Endothelial cell of umbilical vein (primary cell): Measurements from ENCODE around the gene SCN5A. TPM values are rescaled to one million over a fixed set of nuclear protein-coding genes. Genes with fewer than 3 reads are reported as not detected.

Source experiments
- BruUV-seq: library from RNA; stranded (reverse); fragments of 400-500 nt; replicated peaks from 2 replicates; lab custom pipeline; 2021; lab: Mats Ljungman, UMichigan
- CTCF ChIA-PET: fragments of 300-600, 350-600 bp; sonication (Branson Sonifier 250); formaldehyde crosslinking; loops from one replicate; lab custom pipeline; 2021; ENCODE audit warnings: antibody characterized with exemption, inconsistent platforms; lab: Charles Lee
- POLR2A ChIA-PET: fragments of 300-600, 350-600 bp; sonication (Branson Sonifier 250); formaldehyde crosslinking; loops from one replicate; lab custom pipeline; 2021; ENCODE audit warnings: antibody characterized with exemption, inconsistent platforms; lab: Charles Lee
- DNase-seq: peaks from one replicate; pipeline ENCODE4 v3.0.0-alpha.2; 2011; ENCODE audit warnings: low read depth, low spot score
- FAIRE-seq: peaks from 2 replicates; lab custom pipeline; 2011; peaks lifted over from hg19 to GRCh38; lab: Jason Lieb, UNC
- H2AFZ ChIP-seq: 2 replicates; pipeline ENCODE4 v1.6.0; 2012; ENCODE audit warnings: low read depth, low read length, control low read depth, inconsistent platforms
- H3K27ac ChIP-seq: 2 replicates; pipeline ENCODE4 v1.5.1; 2011; ENCODE audit warnings: low read depth, mild to moderate bottlenecking, control low read depth, low read length, moderate library complexity; ENCODE audit not compliant: insufficient read depth
- H3K27me3 ChIP-seq, 2 experiments: 2 replicates each; pipeline versions ENCODE4 v1.6.0 to v1.6.1; 2011; ENCODE audit warnings: low read length in 2 of 2, mixed read lengths in 1 of 2; ENCODE audit not compliant: control insufficient read depth in 2 of 2, insufficient read depth in 2 of 2
- H3K36me3 ChIP-seq, 2 experiments: 2 replicates in 1 of 2; 3 replicates in 1 of 2; pipeline ENCODE4 v1.5.1; 2011; ENCODE audit warnings: low read length in 2 of 2, mild to moderate bottlenecking in 1 of 2, moderate library complexity in 1 of 2; ENCODE audit not compliant: control insufficient read depth in 2 of 2, insufficient read depth in 2 of 2; ENCODE audit errors: extremely low read depth in 1 of 2
- H3K4me1 ChIP-seq: 3 replicates; pipeline ENCODE4 v1.5.1; 2011; ENCODE audit warnings: mild to moderate bottlenecking, low read length; ENCODE audit not compliant: control insufficient read depth, insufficient read depth; ENCODE audit errors: extremely low read depth
- H3K4me2 ChIP-seq: 2 replicates; pipeline ENCODE4 v1.6.1; 2011; ENCODE audit warnings: low read length, control low read depth, mixed read lengths; ENCODE audit not compliant: insufficient read depth
- H3K4me3 ChIP-seq, 3 experiments: fragments of 200-600 bp in 1 of 3; sonication (generic), shearing (Covaris generic) in 1 of 3; replicated peaks in 1 of 3; 2 replicates each; pipeline ENCODE4 v1.5.1; 2011 to 2016; ENCODE audit warnings: control low read depth in 3 of 3, low read length in 3 of 3, mild to moderate bottlenecking in 2 of 3, inconsistent platforms in 1 of 3, low read depth in 1 of 3, moderate library complexity in 1 of 3; ENCODE audit not compliant: insufficient read depth in 1 of 3
- H3K79me2 ChIP-seq: 2 replicates; pipeline ENCODE4 v1.6.0; 2012; ENCODE audit warnings: low read length, inconsistent platforms; ENCODE audit not compliant: control insufficient read depth, insufficient read depth
- H3K9ac ChIP-seq: replicated peaks from 2 replicates; pipeline ENCODE3; 2011; ENCODE audit warnings: low read length, control low read depth; ENCODE audit not compliant: insufficient read depth; ENCODE audit errors: extremely low read depth
- H3K9me1 ChIP-seq: replicated peaks from 3 replicates; pipeline ENCODE4 v1.6.0; 2011; ENCODE audit warnings: mild to moderate bottlenecking, low read length; ENCODE audit not compliant: control insufficient read depth, insufficient read depth; ENCODE audit errors: extremely low read depth
- H3K9me3 ChIP-seq: replicated peaks from 2 replicates; pipeline ENCODE4 v1.5.1; 2012; ENCODE audit warnings: low read length, inconsistent platforms; ENCODE audit not compliant: control insufficient read depth, insufficient read depth
- H4K20me1 ChIP-seq: replicated peaks from 2 replicates; pipeline ENCODE3; 2011; ENCODE audit warnings: mild to moderate bottlenecking, low read length; ENCODE audit not compliant: control insufficient read depth, insufficient read depth; ENCODE audit errors: extremely low read depth
- CTCF ChIP-seq, 2 donors: IDR thresholded peaks; 1 replicate in 1 of 2; 2 replicates in 1 of 2; pipeline ENCODE4 v1.5.1; 2011; ENCODE audit warnings: low read length in 2 of 2, mild to moderate bottlenecking in 2 of 2, moderate library complexity in 2 of 2, control low read depth in 1 of 2, inconsistent platforms in 1 of 2, low read depth in 1 of 2; ENCODE audit not compliant: insufficient read depth in 1 of 2; ENCODE audit errors: extremely low read depth in 1 of 2
- EZH2 ChIP-seq: IDR thresholded peaks from 2 replicates; pipeline ENCODE4 v1.6.1; 2012; ENCODE audit warnings: borderline replicate concordance, low read depth, mild to moderate bottlenecking, moderate library complexity, low read length, inconsistent platforms; ENCODE audit not compliant: severe bottlenecking
- FOS ChIP-seq: IDR thresholded peaks from 2 replicates; pipeline ENCODE4 v1.6.1; 2011; ENCODE audit warnings: mild to moderate bottlenecking, low read length, moderate library complexity, borderline replicate concordance; ENCODE audit not compliant: insufficient read depth
- GATA2 ChIP-seq: IDR thresholded peaks from 2 replicates; pipeline ENCODE4 v1.7.0; 2011; ENCODE audit warnings: low read depth, mild to moderate bottlenecking, moderate library complexity, mixed read lengths, low read length; ENCODE audit not compliant: insufficient read length, insufficient read depth
- JUN ChIP-seq: IDR thresholded peaks from 2 replicates; pipeline ENCODE4 v1.6.1; 2011; ENCODE audit warnings: borderline replicate concordance, low read depth; ENCODE audit not compliant: insufficient read length, insufficient read depth
- MAX ChIP-seq: IDR thresholded peaks from 2 replicates; pipeline ENCODE4 v1.6.1; 2011; ENCODE audit not compliant: insufficient read depth, insufficient read length
- MYC ChIP-seq: IDR thresholded peaks from one replicate; pipeline ENCODE4 v1.6.1; 2011; ENCODE audit warnings: mild to moderate bottlenecking, low read depth, low read length
- POLR2A ChIP-seq: IDR thresholded peaks from 2 replicates; pipeline ENCODE4 v1.6.1; 2012; ENCODE audit warnings: low read depth, mild to moderate bottlenecking, control low read depth, low read length
- POLR2AphosphoS5 ChIP-seq: IDR thresholded peaks from 2 replicates; pipeline ENCODE4 v1.6.1; 2012; ENCODE audit warnings: low read depth, mild to moderate bottlenecking, control low read depth, low read length, moderate library complexity; ENCODE audit not compliant: insufficient read depth
- dilution Hi-C: fragments of 300-500 bp; cut with MboI; formaldehyde crosslinking; loops from one replicate; pipeline ENCODE4 v1.15.0; 2019; ENCODE audit warnings: low sequenced_read_pairs; ENCODE audit not compliant: extremely low pct_ligation_motif_present
- intact Hi-C: fragments of 100-400 bp; cut with micrococcal nuclease; formaldehyde crosslinking; loops from one replicate; pipeline ENCODE4 v1.10.0; 2022
- polyA plus RNA-seq, 4 experiments: library from polyadenylated mRNA; depleted of rRNA in 3 of 4; stranded (reverse) in 3 of 4; unstranded in 1 of 4; fragments of >200 nt; gene quantifications; 2 replicates each; pipeline versions ENCODE4 v1.2.1 to v1.2.3, GENCODE V29; 2011 to 2012; ENCODE audit warnings: missing spikeins in 1 of 4
- total RNA-seq: library from RNA; stranded (reverse); gene quantifications from 2 replicates; pipeline ENCODE4 v1.2.3, GENCODE V29; 2021

SCN5A gene
- total and polyA plus RNA-seq, 2 donors (not counting 3 experiments of a cell fraction or from before 2014, with no cell fraction given): 2.7 to 20.0 TPM

- intact Hi-C loops (no loop called here), dilution Hi-C loops (no loop called here)
- ChIA-PET POLR2A (no interaction called here), CTCF (interaction anchor here (3.3 kb wide), 1 partner anchor 25 kb away, joined by 13 read pairs; no protein-coding TSS in a partner anchor)
- no TSS peak for BruUV-seq
- no peaks in the 10 kb centered on the region for H3K79me2 ChIP-seq
- no peaks in the 10 kb centered on the region for H4K20me1 ChIP-seq
- FAIRE-seq (no peak), DNase-seq (no peak)
- H3K4me3 ChIP-seq: no peak overlapping the region
- no peaks in the 10 kb centered on the region for H3K27me3 ChIP-seq
- no peaks in the 10 kb centered on the region for H3K9me1 ChIP-seq
- no peak overlapping the region for H3K9ac ChIP-seq
- H3K27ac ChIP-seq: no peak overlapping the region
- no peak overlapping the region for H2AFZ ChIP-seq
- H3K9me3 ChIP-seq: no peaks in the 10 kb centered on the region
- H3K4me1 ChIP-seq: no peaks in the 10 kb centered on the region
- TF ChIP-seq POLR2AphosphoS5 (no peak), MYC (no peak), FOS (no peak), CTCF (IDR thresholded peaks at IDR 0.05; ENCODE audit: extremely low read depth in 1 of 2, insufficient read depth in 1 of 2, low read depth in 1 of 2, low read length in 2 of 2) (no peak), EZH2 (no peak), JUN (no peak), MAX (no peak), GATA2 (no peak), POLR2A (no peak)
- no peaks in the 10 kb centered on the region for H3K36me3 ChIP-seq
- no peak overlapping the region for H3K4me2 ChIP-seq
Observed at GRCh38 chr3:38545550-38545949, 103.9 kb downstream of the SCN5A start.
